ENCODE measurements around the gene CHADL. TPM values are rescaled to one million over a fixed set of nuclear protein-coding genes. Genes with fewer than 3 reads are reported as not detected.
A peak's percentile ranks its signal among the peaks of the same experiment; 100 is the strongest.

The CHADL gene
- polyA plus RNA-seq, 12 donors, result 2.6 to 5.4 (median 3.3) TPM; not detected in 2

DNA sequence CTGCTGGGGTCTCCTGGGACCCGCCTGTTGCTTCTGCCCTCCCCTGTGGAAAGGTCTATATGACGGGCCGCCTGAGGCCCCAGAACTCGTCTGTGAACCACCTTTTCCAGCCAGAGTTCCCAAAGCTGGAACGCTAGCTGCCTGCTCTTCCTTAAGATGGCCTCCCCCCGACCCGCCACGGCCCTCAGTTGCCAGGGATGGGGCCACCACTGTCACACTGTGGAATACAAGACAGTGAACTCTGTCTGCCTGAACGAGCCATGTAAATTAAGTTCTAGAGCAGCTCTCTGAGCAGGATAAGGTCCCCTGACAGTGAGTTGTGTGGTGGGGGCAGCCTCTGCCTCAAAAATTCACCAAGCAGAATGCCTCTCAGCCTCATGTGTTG, 10.3 kb downstream of the CHADL start:
- no peak for DNase-seq

DNA sequence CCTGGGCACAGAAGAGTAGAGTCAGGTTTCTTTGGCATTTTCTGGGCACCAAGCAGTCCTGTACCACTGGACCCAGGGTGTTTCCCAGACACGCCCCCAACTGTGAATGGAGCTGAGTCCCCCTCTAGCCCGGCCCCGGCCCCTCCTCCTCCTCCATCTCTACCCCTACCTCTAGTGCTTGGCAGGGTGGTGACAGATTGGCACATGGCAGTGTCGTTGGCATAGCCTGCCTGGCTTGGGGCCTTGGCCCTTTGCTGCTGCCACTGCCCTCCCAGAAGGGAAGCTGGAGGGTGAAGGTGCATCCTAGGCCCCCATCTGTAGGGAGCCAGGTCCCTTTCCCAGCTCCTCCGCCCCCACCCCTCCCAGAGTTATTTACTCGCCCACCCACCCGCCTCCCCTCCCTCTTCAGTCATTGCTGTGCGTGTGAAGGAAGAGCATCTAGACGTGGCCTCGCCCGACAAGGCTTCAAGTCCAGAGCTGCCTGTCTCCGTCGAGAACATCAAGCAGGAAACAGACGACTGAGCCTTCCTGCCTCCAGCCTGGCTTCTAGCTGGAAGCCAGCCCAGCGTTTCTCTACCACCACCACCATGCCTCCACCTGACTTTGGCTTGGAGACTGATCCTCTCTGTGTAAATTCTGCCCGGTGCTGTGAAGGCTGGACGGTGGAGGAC, 10.9 kb downstream of the CHADL start:
- DNase-seq, result no peak

DNA sequence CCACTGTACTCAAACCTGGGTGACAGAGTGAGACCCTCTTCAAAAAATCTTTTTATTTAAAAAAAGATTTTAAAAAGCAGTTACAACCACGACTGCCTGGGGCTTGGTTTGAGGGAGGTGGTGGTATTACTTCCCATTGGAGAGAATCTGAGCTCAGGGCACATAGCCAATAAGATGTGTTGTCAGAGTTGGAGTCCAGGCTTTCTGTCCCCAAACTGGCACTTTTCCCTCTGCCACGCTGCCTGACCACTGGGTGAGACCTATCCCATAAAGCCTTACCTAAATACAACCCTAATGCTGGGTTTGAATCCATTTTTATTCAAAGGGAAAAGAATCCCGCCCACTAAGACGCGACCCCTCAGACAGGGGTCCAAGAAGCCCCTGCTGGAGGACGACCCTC, 11.5 kb downstream of the CHADL start:
- no peak for DNase-seq

DNA sequence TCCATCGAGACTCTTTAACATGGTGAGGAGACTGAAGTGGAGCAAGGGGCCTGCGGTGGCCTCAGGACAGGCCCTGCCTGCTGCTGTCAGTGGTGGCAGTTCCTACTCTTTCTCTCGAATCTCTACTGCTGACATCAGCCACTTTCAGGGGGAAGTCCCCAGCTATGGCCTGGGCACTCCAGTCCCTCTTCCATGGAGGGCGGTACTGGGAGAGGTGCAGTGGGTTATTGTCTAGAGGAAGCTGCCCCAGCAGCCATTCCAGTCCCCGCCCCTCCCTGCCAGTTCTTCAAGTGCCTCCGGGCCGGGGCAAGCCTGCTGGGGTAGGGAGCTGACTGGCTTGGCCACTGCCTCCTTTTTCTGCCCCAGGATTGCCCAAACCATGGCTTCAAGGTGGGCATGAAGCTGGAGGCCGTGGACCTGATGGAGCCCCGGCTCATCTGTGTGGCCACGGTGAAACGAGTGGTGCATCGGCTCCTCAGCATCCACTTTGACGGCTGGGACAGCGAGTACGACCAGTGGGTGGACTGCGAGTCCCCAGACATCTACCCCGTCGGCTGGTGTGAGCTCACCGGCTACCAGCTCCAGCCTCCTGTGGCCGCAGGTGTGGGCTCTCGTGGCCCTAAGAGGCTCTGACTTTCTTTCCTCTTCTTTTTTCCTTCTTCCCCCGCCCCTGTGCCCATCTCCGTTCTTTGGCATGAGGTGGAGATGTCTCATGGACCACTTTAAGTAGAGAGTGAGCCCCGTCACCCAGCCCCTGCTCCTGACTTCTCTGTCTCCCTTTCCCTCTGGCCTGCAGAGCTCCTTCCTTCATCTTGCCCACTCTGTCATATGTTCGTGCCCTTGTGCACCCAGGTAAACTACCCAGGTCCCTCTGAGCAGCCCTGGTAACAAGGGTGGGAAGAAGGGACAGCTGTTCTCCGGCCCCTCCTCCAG, 13.7 kb downstream of the CHADL start:
- DNase-seq, result no peak

DNA sequence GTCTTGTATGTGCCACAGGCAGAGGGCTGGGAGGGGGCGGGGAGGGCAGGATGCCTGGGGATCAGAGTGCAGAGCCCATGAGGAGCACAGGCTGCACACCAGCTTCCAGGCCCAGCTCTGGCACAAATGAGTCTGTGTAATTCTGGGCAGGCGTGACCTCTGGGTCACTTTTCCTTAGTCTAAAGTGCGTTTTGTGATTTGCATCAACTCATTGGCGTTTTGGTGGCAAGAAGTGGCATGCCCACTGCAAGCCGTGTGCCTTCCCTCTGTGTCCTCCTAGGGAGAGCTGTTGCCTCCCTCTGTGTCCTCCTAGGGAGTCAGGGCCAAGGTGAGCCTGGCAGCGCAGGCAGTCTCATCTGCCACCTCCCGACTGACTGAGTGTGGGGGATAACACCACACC, 17.2 kb downstream of the CHADL start:
- DNase-seq, result no peak

DNA sequence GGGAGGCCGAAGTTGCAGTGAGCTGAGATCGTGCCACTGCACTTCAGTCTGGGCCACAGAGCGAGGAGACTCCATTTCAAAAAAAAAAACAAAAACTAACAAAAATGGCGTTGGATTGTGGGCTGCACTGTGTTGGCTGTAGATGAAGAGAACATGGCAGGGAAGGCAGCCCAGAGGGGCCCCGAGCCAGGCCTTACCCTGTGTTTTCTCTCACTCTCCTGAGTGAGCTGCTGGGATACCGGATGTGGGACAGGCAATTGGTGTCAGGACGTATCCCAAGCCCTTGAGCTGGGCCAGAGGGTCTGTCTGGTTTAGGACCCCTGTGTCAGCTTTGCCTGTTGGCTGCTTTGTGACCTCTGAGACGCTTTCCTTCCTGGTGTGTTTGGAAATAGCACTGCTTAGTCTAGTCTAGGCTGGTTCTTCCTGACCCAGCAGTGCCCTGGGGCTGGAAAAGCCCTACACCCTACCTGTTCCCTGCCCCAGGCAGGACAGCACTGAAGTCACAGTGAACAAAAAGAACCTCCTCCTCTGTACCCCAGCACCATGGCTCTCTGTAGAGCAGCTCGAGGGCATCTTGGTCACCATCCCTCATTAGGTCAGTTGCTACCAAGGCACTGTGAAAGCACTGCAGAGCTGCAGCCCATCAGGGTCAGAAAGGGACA, 17.8 kb downstream of the CHADL start:
- DNase-seq, result no peak

DNA sequence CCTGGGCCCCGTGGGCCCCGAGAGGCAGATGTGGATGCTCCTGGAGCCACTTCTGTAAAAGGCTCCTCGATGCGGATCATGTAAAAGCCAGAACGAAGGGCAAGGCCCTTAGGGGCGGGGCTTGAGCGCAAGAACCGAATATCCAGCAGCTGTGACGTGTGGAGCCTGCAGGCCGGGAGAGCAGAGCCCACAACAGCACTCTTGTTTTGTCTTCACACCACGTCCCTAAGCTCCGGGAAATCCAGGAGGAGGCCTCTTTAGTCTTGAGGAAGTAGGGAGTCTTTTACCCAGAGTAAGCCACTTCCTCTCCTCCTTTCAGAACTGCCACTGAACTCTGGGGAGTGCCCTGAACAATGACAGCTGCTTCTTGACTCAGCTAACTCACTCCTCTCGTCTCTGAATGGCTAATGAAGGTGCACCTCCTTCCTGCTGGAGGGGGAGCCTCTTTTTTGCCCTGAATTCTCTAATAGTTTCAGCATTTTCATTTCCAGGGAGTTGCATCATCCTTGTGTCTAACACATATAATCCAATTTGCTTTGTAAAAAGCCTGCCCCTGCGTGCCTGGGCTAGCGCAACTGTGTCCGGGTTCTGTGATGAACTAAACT, 23.1 kb downstream of the CHADL start:
- no peak for DNase-seq

DNA sequence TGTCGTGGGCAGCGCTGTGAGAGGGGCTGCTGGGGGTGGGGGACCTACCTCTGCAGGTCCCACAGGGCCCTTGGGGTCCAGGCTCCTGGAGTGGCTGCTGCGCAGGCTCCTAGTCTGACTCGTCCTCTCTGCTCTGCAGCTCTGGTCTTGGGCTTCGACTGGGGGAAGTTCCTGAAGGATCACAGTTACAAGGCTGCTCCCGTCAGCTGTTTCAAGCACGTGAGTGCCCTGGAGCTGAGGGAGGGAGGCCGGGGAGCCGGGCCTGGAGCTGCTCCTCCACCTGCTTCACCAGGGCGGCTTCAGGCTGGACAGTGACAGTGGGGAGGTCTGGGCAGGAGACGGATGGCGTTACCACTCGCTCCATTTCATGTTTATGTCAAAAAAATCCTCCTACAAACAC, 23.7 kb downstream of the CHADL start:
- DNase-seq, result no peak

DNA sequence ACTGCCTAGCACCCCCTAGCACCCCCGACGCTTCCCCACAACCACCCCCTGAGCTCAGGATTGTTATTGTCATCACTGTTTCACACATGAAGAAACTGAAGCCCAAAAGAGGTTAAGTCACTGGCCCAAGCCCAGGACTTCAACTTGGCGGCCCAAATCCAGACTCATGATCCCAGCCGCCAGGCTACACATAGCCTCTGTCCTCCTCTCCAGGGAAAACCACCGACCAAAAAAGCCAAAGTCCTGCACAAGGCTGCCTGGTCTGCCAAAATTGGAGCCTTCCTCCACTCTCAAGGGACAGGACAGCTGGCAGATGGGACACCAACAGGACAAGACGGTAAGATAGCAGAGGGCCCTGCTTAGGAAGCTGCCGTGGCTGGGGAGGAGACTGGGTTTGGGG, 24.8 kb downstream of the CHADL start:
- DNase-seq, result no peak

DNA sequence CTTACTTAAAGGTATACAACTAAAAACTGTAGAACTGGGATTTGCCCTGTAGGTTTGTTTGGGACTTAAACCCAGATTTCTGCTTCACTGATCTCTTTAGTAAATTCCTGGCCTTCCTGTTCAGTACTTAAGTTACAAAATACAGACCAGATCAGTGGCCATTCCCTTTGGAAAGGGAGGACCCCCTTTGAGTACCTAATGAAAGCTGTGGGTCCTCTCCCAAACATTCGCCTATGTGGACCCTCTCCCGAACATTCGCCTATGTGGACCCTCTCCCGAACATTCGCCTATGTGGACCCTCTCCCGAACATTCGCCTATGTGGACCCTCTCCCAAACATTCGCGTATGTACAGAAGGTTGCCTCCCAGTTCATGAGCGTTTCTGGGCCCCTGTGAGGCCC, 25.3 kb downstream of the CHADL start:
- DNase-seq, result no peak

DNA sequence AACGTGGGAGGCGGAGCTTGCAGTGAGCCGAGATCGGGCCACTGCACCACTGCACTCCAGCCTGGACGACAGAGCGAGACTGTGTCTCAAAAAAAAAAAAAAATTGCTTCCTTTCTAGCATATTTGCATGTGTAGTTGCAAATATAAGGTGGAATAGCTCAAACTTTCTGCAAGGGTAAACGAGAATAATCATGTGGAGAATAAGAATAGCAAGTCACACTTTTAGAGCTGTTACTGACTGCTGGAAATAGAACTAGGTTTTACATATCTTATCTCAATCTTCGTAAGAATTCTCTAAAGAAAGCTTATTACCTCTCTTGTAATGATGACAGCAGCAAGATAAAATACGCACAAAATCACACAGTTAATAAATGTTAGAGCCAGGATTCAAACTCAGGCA, 34.0 kb downstream of the CHADL start:
- no peak for DNase-seq

DNA sequence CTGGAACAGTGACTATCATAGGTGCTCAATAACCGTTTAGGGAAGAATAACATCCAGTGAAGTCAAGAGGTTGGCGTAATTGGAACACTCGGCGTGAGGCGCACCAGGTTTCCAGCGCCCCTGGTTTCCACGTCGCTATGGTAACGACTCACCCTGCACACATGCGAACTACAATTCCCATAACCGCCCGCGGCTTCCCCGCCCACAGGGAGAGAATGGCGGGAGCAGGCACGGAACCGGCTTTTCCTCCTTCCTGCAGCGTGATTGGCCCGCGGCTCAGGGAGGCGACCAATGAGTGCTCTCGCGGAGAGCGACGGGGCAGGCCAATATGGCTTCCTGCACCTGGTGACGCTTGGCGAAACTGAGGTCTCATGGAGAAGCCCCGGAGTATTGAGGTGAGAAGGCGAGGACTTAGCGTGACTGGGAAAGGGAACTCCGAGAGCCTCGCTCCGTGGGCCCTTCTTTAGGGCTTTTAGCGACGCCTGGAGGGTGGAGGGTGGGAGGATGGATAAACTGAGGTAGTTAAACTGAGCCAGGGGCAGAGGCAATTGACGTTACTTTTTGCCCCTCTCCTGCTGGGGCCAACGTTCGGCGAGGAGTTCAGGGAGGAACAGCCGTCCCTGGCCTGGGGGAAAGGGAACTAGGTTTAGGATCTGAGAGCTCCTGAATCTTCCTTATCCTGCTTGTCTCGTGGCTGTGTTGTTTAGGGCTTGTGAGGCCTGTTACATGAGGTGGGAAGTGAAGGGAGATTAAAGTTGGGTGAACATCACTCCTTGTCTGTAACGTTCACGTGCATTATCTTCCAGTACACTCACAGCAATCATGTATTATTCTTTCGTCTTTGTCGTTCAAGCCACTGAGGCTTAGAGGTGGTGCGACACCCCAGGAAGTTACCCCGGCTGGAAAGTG, 35.5 kb downstream of the CHADL start, which contains the start of gene L3MBTL2:
L3MBTL2 (plus strand) TSS at position 321 of the 909 bp plus-strand sequence; CDS start at position 372, 51 bp downstream.
- peak; percentile 94 for DNase-seq

DNA sequence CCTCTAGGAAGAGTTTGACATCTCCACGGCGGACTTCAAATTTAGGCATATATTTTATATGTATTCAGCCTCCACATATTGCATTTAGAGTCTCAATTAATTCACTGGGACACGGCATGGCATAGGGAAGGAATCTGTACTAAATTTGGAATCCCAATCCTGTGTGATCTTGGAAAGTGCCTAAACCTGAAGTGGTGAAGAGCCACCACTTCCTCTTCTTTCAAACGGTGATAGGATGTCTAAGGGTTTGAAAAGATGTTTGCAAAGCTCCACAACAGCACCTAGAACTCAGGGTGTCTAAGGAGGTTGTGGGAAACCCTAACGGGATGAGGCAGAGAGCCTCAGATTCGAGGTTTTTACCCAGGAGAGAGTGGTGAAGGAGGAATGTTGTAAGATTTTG, 36.7 kb downstream of the CHADL start:
- no peak for DNase-seq

DNA sequence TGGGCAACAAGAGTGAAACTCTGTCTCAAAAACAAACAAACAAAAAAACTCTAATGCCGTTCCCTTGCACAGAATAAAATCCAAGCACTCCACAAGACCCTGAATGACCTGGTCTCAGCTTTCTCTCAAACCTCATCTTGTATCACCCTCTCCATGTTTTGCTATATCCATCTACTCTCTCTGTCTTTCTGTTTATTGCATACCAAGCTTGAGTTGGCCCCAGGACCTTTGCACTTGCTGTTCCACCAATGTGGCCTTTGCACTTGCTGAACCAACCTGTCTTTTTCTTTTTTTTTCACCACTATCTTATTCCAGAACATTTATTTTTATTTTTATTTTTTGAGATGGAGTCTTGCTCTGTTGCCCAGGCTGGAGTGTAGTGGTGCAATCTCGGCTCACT, 37.6 kb downstream of the CHADL start:
- no peak for DNase-seq

DNA sequence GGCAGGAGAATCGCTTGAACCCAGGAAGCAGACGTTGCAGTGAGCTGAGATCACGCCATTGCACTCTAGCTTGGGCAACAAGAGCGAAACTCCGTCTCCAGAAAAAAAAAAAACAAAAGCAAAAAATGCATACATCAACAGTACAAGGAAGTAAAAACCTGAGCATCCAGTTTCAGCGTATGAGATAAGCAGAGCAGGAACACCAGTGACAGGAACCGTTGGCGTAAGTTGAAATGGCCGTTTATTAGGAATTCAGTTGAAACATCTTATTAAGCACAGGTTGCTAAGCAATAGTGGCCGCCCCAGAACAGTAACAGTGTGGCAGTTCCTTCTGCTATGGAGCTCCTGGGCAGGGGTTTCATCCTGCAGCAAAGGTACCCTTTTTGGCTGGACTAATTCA, 39.6 kb downstream of the CHADL start:
- DNase-seq, result no peak

DNA sequence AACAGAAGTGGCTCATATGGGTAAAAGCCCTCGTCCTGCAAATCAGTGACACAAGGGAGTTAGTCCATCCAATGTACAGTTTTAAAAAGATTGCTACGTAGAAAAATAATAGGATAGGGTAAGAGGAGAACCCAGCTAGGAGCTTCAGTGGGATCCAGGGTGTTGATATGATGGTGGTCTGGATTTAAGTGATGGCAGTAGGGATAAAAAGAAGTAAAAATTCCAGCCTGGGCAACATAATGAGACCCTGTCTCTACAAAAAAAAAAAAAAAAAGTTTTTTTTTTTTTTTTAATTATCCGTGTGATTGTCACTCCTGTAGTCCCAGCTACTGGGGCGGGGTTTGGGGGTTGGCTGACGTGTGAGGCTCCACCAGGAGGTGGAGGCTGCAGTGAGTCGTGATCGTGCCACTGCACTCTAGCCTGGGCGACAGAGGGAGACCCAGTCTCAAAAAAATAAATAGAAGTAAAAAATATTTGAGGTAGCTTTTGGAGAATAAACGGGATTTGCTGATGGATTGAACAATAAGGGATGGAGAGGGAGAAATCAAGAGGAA, 42.6 kb downstream of the CHADL start:
- no peak for DNase-seq

DNA sequence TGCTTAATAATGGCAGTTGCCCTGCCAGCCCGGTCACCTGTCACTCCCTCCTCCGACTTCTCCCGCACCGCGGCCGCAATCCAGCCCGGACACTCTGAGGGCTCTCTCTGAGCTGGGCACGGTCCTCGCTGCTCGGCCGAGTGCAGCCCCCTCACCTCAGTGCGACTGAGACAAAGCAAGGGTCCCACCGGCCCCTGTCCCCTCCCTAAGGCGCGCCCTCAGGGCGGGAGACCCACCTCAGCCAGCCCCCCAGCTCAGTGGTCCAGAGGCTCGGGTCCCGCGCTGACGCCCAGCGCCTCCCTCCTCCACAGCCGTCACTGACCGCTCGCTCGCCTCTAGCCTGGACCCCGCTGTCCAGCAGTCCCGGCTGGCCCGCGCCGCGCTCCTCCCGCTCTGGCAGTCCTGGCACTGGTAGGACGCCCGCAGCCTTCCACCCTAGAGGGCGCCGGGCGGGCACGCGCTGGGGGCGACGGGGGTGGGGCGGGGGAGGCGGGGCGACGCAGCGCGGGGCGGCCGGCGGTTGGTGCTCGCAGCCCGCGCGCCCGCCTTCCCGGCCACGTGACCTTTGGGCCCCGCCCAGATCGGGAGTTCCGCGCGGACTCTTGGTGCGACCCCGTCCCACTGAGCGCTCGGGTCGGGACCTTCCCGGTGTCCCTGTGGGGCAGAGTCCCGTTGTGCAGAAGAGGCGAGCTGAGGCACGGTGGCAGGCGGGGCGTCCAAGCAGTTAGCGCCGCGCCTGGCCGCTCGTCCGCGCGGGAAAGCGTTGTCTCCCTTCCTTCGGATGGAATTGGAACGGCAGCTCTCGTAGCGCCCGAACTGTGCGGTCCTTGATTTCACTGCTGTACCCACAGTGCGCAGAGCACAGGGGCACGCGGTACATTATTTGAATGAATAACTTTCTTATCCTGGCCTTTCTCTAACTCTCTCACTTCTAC, 43.4 kb downstream of the CHADL start:
- peak; percentile 77 for DNase-seq

DNA sequence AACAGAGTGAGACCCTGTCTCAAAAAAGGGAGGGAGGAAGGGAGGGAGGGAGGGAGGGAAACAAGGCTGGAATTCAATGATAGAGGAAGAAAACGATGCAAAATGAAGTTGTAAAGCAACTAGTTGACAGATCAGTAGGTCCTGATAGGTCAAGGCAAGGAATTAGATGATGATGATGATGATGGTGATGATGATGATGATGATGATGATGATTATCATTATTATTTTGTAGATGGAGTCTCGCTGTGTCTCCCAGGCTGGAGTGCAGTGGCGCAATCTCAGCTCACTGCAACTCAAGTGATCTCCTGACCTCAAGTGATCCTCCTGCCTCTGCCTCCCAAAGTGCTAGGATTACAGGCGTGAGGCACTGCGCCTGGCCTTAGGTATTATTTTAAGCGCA, 46.9 kb downstream of the CHADL start:
- DNase-seq, result no peak

DNA sequence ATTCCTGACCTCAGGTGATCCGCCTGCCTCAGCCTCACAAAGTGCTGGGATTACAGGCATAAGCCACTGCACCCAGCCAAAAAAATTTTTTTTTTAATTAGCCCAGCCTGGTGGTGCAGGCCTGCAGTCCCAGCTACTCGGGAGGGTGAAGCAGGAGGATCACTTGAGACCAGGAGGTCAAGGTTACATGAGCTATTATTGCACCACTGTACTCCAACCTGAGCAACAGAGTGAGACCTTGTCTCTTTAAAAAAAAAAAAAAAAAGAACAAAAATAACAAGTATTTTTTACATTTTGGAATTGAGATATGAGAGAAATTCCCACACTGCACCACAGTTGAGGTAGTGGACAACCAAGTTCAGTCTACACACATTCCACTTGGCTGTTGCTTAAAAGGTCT, 49.3 kb downstream of the CHADL start:
- no peak for DNase-seq

DNA sequence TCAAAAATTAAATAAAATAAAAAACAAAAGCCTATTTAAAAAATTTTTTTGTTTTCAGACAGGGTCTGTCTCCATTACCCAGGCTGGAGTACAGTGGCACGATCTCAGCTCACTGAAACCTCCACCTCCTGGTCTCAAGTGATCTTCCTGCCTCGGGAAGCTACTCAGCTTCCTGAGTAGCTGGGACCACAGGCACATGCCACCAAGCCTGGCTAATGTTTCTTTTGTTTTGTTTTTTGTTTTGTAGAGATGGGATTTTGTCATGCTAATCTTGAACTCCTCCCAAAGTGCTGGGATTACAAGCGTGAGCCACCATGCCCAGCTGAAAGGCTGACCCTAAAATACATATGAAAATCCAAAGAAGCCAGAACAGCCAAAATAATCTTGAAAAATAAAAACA, 56.1 kb downstream of the CHADL start:
- DNase-seq, result no peak
